HG03139 (cell line): ENCODE measurements around the gene PRDM1.

ENCODE experiments used
- ATAC-seq: cut with Tn5 transposase; IDR thresholded peaks from one replicate; pipeline ENCODE4 v1.9.1; 2021; ENCODE audit not compliant: unreplicated experiment

PRDM1 gene

GRCh38 chr6:106094964-106095335 is 8.8 kb downstream of the PRDM1 start:
- no peak for ATAC-seq

- peak; percentile 48 for ATAC-seq
Measured at GRCh38 chr6:106097411-106098231, 11.5 kb downstream of the PRDM1 start.

DNA sequence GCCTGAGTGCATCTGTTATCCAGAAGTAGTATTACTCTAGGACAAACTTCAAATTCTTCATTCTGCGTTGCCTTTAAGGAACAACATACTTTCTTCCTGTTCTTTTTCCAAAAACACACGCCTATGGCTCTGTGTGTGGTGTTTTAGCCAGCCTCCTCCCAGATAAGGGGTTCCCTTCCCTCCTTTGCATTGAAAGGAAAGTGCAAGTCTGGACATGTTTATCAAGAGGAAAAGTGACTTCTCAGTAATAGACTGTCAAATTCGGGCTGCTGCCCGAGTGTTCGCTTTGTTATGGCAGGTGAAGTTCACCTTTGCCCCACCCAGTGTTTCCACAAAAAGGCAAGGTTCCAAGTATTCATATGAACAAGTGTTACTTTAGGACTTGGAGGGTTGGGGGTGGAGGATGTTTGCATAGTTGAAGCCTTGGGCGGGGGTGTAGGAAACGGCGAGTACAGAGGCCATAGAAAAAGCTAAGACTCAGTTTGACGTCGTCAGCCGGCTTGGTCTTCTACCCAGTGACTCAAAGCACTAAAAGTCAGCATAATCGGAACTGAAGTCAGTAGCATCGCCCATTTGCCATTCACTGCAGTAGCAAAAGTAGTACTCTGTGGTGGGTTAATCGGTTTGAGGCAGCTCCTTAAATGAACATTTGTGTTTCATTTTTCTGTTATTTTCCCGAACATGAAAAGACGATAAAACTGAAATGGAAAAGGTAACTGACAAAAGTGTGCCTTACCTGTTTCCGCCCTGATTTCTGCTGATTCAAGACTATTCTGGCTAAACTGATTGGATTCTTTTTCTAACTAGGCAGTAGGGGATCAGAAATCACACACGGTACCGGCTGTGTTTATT is 12.5 kb downstream of the PRDM1 start:
- ATAC-seq: no peak

DNA sequence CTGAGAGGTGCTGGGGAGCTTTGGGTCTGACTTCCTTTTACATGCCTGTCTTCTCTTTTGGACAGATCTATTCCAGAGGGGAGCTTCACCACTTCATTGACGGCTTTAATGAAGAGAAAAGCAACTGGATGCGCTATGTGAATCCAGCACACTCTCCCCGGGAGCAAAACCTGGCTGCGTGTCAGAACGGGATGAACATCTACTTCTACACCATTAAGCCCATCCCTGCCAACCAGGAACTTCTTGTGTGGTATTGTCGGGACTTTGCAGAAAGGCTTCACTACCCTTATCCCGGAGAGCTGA is 13.1 kb downstream of the PRDM1 start:
- no peak for ATAC-seq

DNA sequence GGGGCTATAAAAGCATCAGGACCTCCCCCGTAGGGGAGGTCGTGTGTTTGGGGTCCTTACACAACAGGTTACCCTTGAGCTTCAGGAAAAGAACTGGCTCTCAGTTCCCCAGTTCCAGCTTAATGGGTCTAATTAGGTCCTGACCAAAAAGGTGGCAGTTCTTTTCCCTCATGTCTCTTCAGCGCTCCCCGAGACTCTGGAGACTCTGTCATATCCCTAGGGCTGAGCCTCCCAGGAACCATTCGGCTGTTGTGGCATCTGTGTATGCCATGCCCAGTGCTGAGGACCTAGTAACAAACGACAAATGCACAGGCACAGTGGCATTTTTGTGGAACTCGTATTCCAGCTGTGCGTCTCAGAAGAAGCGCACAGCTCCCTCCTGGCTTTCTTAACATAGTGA is 14.6 kb downstream of the PRDM1 start:
- ATAC-seq: no peak

- no peak for ATAC-seq
Measured at GRCh38 chr6:106101466-106101865, 15.3 kb downstream of the PRDM1 start.

GRCh38 chr6:106102034-106102433 is 15.9 kb downstream of the PRDM1 start:
- peak; percentile 41 for ATAC-seq

DNA sequence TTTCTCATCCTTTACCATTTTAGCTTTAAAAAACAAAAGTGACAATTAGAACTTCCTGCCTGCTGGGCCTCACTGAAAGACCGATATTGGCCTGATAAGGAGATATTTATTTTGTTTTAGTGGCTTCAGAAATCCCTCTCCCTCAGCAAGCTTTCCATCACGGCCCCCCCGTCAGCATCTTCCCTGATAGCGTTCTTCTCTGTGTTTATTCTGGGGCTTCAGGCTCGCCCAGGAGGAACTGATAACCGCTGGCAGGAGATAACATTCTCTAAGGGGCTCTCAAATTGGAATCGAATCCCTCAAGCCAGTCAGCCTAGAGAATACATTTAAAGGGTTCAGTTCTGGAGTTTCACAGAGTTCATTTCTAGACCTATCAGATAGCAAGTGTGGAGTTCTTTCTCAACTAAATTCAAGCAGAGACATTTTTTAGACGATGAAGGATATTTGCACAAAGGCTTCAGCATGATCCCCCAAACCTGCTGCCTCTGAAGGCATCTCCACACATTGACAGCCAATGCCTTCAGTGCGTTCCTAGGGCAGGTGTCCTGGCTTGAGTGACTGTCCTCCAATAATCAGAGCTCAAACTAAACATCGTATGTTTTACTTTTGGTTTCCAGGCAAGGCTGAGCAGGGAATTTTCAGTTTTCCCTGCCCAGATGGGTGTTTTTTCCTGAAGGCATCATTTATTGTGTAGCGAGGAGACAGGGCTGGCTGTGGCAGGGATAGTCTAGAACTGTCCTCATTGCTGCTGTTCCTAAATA is 17.0 kb downstream of the PRDM1 start:
- no peak for ATAC-seq

DNA sequence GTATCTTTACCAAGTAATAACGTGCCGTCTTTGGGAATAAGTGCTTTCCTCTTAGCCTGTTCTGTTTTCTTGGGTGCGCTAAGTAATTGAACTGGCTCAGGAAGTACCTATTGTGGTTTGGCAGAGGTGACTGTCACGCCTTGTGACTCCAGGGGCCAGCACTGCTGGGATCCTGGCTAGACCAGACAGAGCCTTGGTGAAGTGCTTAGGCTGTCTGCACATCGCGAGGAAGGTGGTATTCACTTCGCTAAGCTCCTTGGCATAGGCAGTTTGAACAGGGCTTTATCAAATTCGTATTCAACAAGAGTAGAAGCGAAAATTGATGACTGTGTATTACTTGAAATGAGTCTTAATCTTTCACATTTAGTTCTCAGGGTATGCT is 17.6 kb downstream of the PRDM1 start:
- ATAC-seq: peak; percentile 39

DNA sequence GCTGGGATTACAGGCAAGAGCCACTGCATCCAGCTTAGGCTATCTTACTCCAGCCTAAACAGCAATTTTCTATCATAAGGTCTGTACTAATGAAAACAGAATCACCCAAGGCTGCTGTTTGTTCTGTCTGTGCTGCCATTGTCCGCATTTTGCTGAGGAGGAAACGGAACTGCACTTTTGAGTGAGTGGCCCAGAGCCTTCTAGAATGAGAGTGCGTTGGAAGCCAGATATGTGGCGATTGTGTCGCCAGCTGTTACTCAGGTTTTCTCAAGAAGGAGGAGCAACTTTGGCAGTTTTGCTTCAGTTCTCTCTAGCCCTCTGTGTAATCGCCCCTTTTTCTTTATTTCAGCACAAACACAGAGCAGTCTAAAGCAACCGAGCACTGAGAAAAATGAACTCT is 18.3 kb downstream of the PRDM1 start:
- ATAC-seq: no peak

DNA sequence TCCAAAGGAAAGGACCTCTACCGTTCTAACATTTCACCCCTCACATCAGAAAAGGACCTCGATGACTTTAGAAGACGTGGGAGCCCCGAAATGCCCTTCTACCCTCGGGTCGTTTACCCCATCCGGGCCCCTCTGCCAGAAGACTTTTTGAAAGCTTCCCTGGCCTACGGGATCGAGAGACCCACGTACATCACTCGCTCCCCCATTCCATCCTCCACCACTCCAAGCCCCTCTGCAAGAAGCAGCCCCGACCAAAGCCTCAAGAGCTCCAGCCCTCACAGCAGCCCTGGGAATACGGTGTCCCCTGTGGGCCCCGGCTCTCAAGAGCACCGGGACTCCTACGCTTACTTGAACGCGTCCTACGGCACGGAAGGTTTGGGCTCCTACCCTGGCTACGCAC is 18.8 kb downstream of the PRDM1 start:
- no peak for ATAC-seq

GRCh38 chr6:106105493-106105892 is 19.4 kb downstream of the PRDM1 start:
- no peak for ATAC-seq

- ATAC-seq: no peak
Measured at GRCh38 chr6:106106276-106107042, 20.3 kb downstream of the PRDM1 start.

DNA sequence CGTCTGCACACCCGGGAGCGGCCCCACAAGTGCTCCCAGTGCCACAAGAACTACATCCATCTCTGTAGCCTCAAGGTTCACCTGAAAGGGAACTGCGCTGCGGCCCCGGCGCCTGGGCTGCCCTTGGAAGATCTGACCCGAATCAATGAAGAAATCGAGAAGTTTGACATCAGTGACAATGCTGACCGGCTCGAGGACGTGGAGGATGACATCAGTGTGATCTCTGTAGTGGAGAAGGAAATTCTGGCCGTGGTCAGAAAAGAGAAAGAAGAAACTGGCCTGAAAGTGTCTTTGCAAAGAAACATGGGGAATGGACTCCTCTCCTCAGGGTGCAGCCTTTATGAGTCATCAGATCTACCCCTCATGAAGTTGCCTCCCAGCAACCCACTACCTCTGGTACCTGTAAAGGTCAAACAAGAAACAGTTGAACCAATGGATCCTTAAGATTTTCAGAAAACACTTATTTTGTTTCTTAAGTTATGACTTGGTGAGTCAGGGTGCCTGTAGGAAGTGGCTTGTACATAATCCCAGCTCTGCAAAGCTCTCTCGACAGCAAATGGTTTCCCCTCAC is 21.0 kb downstream of the PRDM1 start:
- no peak for ATAC-seq

DNA sequence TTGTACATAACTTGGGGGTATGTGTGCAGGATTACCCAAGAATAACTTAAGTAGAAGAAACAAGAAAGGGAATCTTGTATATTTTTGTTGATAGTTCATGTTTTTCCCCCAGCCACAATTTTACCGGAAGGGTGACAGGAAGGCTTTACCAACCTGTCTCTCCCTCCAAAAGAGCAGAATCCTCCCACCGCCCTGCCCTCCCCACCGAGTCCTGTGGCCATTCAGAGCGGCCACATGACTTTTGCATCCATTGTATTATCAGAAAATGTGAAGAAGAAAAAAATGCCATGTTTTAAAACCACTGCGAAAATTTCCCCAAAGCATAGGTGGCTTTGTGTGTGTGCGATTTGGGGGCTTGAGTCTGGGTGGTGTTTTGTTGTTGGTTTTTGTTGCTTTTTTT is 22.0 kb downstream of the PRDM1 start:
- ATAC-seq: no peak

- no peak for ATAC-seq
Measured at GRCh38 chr6:106109029-106109428, 22.9 kb downstream of the PRDM1 start.

DNA sequence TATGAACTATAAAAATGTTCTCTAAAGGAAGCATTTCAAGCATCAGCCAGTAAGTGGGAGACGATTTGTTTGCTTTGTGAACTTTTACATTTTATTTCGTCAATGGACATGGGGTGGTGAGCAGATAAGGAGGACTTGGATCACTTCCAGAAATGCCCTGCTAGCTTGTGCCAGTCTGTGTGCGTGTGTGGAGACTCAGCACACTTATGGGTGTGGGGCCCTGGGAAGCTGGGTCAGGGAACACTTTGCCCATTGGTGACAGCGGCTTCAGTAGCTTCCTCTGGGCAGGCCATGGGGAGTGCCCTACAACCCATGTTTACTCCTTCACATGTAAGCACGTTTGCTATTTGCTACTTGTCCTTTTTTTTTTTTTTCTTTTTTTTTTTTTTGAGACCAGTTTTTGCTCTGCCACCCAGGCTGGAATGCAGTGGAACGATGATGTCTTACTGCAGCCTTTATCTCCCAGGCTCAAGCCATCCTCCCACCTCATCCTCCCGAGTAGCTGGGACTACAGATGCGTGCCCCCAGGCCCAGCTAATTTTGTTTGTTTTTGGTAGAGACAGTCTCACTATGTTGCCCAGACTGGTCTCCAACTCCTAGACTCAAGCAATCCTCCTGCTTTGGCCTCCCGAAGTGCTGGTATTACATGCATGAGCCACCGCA is 24.2 kb downstream of the PRDM1 start:
- ATAC-seq: no peak

DNA sequence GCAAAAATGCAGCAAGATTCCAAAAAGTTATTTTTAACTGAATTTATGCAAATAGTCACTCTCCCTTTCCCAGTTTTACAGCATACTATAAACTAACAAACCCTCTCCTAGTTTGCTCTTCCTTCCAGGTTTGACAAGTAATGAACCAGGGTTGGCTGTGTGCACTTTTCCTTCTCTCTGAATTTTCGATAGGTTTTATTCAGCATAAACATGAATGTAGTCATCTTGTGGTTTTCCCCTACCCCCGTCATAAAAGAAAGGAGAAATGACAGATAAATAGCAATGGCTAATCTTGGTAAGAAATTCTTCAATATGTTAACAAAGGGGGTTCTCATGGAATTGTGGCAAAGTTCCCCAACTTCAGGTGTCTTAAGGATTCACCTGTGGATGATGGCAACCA is 26.3 kb downstream of the PRDM1 start:
- no peak for ATAC-seq

DNA sequence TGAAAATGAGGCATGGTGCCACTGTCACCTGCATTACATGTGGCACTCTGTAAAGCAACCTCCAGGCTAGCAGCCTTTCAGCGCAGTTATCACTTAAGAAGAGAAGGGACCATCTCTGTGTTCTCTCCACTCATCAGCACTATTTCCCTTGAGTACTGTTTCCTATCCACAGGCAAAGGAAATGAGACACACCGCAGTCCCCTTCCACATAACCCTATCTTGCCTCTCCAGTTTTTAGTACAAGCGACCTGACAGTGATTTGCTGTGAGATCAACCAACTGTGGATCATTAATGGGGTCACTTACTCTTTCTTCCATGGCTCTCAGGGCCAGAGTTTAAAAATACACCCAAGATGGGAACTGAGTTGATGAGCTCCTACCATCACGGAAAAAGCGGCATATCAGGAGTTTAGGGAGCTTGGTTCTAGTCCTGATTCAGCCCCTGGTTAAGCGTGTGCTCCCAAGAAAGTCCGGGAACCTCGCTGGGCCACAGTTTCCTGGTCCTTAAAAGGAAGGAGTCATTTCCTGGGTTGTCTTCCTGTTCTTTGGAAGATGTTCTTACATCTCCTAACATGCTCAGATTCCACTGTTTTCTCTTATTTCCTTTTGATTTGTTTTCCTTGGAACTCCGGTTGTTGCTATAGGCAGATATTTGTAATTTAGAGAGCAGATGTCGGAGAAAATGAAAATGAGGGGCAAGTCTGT is 27.3 kb downstream of the PRDM1 start:
- ATAC-seq: no peak

GRCh38 chr6:106114492-106114891 is 28.4 kb downstream of the PRDM1 start:
- peak; percentile 81 for ATAC-seq
